MG63 (cell line): ENCODE measurements around the gene TAP2. TPM values are rescaled to one million over a fixed set of nuclear protein-coding genes. Genes with fewer than 3 reads are reported as not detected.

Source experiments
- total RNA-seq: library from RNA; depleted of rRNA; stranded (reverse); fragments of >200 nt; shearing (Covaris generic); gene quantifications from 2 replicates; pipeline ENCODE4 v1.2.3, GENCODE V29; 2014; ENCODE audit warnings: low replicate concordance; rRNA removed

Gene TAP2
- total RNA-seq, 1 experiment from 2014 or later, result 112 TPM

Other genes with a start within 250 kb of the TAP2 start
- gene HLA-DRB1, start 248.9 kb downstream of the TAP2 start, total RNA-seq, result not detected in 2 replicates
- gene HLA-DQA1, start 201.3 kb downstream of the TAP2 start, total RNA-seq, result not detected in 2 replicates
- not detected in 2 replicates for gene HLA-DQB1, start 172.1 kb downstream of the TAP2 start, total RNA-seq
- not detected in 2 replicates for gene HLA-DQA2, start 97.3 kb downstream of the TAP2 start, total RNA-seq
- not detected in 2 replicates for gene HLA-DQB2, start 75.2 kb downstream of the TAP2 start, total RNA-seq
- gene HLA-DOB, start 21.7 kb downstream of the TAP2 start, total RNA-seq, result 1.8 and 8.2 TPM in 2 replicates
- 164 and 166 TPM in 2 replicates for gene PSMB8, start 5.3 kb upstream of the TAP2 start, total RNA-seq
- 84.9 and 115 TPM in 2 replicates for gene TAP1, start 15.0 kb upstream of the TAP2 start, total RNA-seq
- 96.5 and 106 TPM in 2 replicates for gene PSMB9, start 15.5 kb upstream of the TAP2 start, total RNA-seq
- gene HLA-DMB, start 102.3 kb upstream of the TAP2 start, total RNA-seq, result 0.76 and 0.79 TPM in 2 replicates
- gene HLA-DMA, start 114.4 kb upstream of the TAP2 start, total RNA-seq, result 16.8 and 18.9 TPM in 2 replicates
- gene BRD2, start 129.9 kb upstream of the TAP2 start, total RNA-seq, result 207 and 281 TPM in 2 replicates
- not detected in 2 replicates for gene HLA-DOA, start 170.9 kb upstream of the TAP2 start, total RNA-seq
- gene HLA-DPA1, start 234.9 kb upstream of the TAP2 start, total RNA-seq, result 0.59 and 2.5 TPM in 2 replicates
- 9.2 and 54.4 TPM in 2 replicates for gene HLA-DPB1, start 237.3 kb upstream of the TAP2 start, total RNA-seq